Neural cell (in vitro differentiated cells): ENCODE measurements around the gene MAML2.

ENCODE experiments used
- EP300 ChIP-seq: fragments of 450-650 bp; conservative IDR thresholded peaks from 2 replicates; pipeline ENCODE4 v1.6.1; 2014; ENCODE audit warnings: antibody characterized with exemption, mild to moderate bottlenecking, moderate library complexity; ENCODE audit not compliant: poor library complexity, severe bottlenecking
- EZH2 ChIP-seq: fragments of 200-600, 300-800 bp; shearing (Covaris generic), sonication (generic); IDR thresholded peaks from 2 replicates; pipeline ENCODE4 v1.6.1; 2014; ENCODE audit warnings: antibody characterized with exemption, low read length, borderline replicate concordance, mild to moderate bottlenecking; ENCODE audit not compliant: insufficient read depth, poor library complexity, severe bottlenecking
- POLR2AphosphoS5 ChIP-seq: IDR thresholded peaks from 2 replicates; pipeline ENCODE4 v1.6.1; 2012
- RAD21 ChIP-seq: fragments of 450-650 bp; conservative IDR thresholded peaks from 2 replicates; pipeline ENCODE4 v1.6.1; 2014; ENCODE audit warnings: antibody characterized with exemption, mild to moderate bottlenecking, moderate library complexity
- SMC3 ChIP-seq: fragments of 450-650 bp; conservative IDR thresholded peaks from 2 replicates; pipeline ENCODE4 v1.6.1; 2014; ENCODE audit warnings: antibody characterized with exemption, mild to moderate bottlenecking, moderate library complexity; ENCODE audit not compliant: poor library complexity
- TAF1 ChIP-seq: IDR thresholded peaks from 2 replicates; pipeline ENCODE4 v1.6.1; 2012; ENCODE audit warnings: low read depth
- TF ChIP-seq, protein P1 (sequence below): IDR thresholded peaks from 2 replicates; pipeline ENCODE4 v1.6.1; 2012; ENCODE audit warnings: borderline replicate concordance
- TF ChIP-seq, protein P2 (sequence below): fragments of 450-650 bp; IDR thresholded peaks from 2 replicates; pipeline ENCODE4 v1.5.1; 2014; ENCODE audit warnings: antibody characterized with exemption, mild to moderate bottlenecking, moderate library complexity; ENCODE audit not compliant: poor library complexity, severe bottlenecking

DNA sequence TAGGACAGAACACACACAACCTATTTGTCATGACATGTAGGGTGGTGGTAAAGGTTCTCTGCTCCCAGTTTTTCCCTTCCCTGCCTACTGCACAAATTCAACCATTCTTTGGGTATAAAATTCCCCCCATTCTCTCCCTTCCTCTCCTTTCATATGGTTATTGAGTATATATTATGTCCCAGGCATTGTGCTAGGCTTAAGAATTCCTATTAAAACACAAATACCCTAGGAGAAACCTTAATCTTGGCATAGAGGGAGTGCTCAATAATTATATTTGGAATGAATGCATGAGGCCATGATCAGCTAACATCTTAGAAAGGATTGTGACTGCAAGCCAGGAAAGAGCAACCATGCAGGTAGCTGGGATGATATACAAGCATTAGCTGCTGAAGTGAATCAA is 298.7 kb downstream of the MAML2 start:
- TF ChIP-seq, protein P1, sequence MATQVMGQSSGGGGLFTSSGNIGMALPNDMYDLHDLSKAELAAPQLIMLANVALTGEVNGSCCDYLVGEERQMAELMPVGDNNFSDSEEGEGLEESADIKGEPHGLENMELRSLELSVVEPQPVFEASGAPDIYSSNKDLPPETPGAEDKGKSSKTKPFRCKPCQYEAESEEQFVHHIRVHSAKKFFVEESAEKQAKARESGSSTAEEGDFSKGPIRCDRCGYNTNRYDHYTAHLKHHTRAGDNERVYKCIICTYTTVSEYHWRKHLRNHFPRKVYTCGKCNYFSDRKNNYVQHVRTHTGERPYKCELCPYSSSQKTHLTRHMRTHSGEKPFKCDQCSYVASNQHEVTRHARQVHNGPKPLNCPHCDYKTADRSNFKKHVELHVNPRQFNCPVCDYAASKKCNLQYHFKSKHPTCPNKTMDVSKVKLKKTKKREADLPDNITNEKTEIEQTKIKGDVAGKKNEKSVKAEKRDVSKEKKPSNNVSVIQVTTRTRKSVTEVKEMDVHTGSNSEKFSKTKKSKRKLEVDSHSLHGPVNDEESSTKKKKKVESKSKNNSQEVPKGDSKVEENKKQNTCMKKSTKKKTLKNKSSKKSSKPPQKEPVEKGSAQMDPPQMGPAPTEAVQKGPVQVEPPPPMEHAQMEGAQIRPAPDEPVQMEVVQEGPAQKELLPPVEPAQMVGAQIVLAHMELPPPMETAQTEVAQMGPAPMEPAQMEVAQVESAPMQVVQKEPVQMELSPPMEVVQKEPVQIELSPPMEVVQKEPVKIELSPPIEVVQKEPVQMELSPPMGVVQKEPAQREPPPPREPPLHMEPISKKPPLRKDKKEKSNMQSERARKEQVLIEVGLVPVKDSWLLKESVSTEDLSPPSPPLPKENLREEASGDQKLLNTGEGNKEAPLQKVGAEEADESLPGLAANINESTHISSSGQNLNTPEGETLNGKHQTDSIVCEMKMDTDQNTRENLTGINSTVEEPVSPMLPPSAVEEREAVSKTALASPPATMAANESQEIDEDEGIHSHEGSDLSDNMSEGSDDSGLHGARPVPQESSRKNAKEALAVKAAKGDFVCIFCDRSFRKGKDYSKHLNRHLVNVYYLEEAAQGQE, result no peak
- TF ChIP-seq, protein P2, sequence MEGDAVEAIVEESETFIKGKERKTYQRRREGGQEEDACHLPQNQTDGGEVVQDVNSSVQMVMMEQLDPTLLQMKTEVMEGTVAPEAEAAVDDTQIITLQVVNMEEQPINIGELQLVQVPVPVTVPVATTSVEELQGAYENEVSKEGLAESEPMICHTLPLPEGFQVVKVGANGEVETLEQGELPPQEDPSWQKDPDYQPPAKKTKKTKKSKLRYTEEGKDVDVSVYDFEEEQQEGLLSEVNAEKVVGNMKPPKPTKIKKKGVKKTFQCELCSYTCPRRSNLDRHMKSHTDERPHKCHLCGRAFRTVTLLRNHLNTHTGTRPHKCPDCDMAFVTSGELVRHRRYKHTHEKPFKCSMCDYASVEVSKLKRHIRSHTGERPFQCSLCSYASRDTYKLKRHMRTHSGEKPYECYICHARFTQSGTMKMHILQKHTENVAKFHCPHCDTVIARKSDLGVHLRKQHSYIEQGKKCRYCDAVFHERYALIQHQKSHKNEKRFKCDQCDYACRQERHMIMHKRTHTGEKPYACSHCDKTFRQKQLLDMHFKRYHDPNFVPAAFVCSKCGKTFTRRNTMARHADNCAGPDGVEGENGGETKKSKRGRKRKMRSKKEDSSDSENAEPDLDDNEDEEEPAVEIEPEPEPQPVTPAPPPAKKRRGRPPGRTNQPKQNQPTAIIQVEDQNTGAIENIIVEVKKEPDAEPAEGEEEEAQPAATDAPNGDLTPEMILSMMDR, result no peak
- TF ChIP-seq TAF1 (no peak), RAD21 (no peak), SMC3 (no peak), POLR2AphosphoS5 (no peak), EP300 (no peak), EZH2 (no peak)
